GM18520 (cell line): ENCODE results near the gene WDTC1.

Experiments
- ATAC-seq: cut with Tn5 transposase; IDR thresholded peaks from one replicate; pipeline ENCODE4 v1.9.1; 2021; ENCODE audit not compliant: unreplicated experiment

The WDTC1 gene

DNA sequence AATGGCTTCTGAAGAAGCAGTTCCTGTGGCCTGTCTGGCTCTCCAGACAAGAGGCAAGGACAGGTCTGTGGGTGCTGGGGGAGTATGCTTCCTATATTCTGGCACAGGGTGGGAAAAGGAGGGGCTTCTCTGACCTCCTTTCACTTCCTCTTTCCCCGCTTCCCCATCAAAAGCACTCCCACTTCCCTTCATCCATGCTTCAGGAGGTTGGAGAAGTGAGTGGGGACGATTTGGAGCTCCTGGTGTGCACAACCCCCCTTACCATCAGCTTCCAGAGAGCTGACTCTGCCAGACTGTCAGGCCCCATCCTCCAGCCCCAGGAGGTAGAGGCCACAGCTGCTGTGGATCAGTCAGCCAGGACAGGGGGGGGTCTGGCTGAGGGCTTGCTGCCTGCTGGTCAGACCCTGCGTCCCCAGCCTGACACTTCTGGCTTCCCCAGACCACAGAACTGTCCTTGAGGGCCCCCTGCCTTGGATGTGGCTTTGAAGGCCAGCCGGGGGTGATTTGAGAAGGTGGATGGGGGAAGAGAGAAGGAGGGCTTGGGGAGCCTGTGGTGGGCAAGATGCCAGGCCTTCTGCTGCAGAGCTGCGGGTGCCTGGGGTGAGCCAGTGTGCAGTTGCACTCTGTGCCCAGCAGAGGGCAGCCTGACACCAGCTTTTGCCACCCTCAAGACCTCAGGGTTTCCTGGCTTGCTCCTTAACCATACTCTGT lies 66.1 kb downstream of the WDTC1 start:
- ATAC-seq = no peak

- ATAC-seq = no peak
Observed at GRCh38 chr1:27301052-27301422, 66.6 kb downstream of the WDTC1 start.

DNA sequence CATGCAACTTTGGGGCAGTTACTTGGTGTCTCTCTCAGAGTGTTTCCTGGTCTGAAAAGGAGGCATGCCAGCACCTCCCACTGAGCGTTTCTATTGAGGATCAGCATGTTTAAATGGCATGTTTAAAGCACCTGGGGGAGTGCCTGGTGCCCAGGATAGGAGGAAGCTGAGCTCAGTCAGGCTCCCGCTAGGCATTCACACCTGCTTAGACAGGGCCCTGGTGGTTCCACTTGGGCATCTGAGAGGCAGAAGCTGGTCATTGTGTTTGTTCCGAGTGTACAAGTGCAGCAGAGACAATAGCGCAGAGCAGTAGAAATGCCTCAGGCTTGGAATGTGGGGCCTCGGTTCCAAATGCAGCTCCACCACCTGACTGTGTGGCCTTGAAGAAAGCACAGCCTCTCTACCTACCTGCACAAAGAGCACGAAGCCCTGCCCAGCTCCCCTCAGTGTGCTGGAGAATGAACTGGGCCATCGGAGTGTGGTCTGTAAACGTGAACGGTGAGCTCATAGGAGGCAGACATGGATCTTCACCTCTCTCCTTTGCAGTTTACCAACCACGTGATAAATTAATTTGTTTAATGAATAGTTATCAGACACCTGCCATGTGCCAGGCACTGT lies 67.3 kb downstream of the WDTC1 start:
- ATAC-seq = no peak

DNA sequence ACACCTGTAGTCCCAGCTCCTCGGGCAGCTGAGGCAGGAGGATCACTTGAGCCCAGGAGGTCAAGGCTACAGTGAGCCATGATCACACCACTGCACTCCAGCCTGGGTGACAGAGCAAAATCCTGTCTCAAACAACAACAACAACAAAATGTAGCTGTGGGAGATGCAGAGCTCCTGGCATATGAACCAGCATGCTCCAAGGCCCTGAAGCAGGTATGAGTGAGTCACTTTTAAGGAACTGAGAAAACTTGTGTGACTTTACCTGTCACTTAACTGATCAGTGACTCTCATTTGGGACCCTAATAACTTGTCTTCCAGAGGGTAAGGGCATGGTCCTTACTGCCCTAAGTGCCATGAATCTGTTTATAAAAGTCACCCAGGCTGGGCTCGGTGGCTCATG lies 68.2 kb downstream of the WDTC1 start:
- ATAC-seq = no peak

GRCh38 chr1:27303509-27303908 lies 69.1 kb downstream of the WDTC1 start:
- no peak for ATAC-seq

GRCh38 chr1:27306071-27306470 lies 71.6 kb downstream of the WDTC1 start:
- ATAC-seq = no peak

DNA sequence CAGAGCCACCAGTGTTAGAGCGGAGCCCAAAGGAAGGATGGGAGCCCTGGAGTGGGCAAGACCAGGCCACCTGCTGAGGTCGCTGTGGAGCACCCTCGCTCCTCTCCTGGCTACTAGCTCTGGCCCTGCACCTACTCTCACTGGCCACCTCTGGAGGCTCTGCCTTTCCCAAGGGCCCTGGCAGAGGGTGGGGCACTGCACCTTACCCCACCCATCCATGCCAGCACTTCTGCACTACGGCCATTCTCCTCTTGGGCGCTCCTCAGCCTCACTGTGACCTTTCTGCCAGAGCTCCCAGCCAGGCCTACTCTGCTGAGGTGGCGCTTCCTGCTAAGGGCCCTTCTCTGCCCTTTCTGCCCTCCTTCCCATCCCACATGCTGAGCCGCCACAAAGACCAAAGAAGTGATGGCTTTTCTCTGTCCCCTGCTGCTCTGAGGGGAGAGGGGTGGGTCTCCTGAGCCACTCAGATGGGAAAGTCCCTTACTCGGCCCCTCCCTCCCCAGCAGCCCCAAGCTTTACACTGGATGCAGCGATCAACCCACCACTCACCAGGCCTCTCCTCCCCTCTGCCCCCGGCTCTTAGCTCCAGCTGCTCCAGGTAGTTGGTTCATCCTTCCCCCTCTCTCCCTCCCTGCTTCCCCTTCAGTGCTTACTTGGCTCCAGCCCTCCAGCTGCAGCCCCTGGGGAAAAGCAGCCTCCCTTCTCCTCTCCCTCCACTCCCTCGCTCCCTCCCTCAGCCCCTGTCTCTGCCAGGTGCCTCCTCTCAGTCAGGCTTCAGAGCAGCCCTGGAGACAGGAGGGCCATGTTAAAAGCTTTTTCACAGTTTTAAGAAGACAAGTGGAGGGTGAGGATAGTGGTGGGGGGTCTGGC lies 72.7 kb downstream of the WDTC1 start:
- ATAC-seq = no peak

DNA sequence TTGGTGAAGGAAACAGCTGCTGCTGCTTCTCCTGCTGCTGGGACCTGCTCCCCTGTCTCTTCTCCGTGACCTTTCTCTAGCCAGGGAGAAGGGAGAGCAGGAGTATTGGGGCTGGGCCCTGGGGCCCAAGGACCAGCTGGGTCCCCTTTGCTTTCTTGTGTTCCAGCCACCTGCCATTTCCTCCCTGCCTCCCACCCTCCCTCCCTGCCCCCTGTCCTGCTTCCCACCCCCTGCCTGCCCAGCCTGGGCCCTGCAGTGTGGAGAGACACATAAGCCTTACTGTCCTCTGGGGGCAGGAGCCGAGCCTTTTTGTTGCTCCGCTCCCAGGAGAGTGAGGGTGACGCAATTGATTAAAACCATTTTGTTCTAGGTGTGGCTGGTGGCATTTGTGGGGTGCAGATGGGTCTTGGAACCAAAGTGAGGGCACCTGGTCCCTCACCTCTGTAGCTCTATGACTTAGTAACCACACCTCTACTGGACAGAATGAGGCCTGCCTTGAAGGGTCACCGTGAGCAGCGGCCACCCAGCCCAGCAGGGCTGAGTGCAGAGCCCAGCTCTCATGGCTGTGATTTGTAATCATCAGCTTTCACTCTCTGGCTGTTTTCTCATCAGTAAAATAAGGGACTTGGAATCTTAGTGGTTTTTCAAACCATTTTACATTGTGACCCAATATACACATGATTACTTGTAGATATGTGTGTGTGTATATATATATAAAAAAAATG lies 73.6 kb downstream of the WDTC1 start:
- ATAC-seq = no peak

GRCh38 chr1:27314169-27314568 lies 79.7 kb downstream of the WDTC1 start:
- ATAC-seq = no peak

DNA sequence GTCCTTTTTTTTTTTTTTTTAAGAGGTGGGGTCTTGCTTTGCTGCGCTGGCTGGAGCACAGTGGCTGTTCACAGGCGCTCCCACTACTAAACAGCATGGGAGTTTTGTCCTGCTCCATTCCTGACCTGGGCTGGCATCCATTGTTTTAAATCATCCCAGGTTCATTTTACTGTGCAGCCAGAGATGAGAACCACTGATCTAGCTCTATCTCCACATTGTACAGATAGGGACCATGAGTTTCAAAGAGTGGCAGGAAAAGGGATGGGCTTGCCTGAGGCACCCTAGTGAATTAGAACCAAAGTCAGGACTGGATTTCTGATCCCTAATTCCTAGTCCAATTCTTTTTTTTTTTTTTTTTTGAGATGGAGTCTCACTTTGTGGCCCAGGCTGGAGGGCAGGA lies 80.3 kb downstream of the WDTC1 start:
- ATAC-seq = no peak

- no peak for ATAC-seq
Observed at GRCh38 chr1:27316860-27317259, 82.4 kb downstream of the WDTC1 start.

- ATAC-seq = no peak
Observed at GRCh38 chr1:27318136-27318535, 83.7 kb downstream of the WDTC1 start.

DNA sequence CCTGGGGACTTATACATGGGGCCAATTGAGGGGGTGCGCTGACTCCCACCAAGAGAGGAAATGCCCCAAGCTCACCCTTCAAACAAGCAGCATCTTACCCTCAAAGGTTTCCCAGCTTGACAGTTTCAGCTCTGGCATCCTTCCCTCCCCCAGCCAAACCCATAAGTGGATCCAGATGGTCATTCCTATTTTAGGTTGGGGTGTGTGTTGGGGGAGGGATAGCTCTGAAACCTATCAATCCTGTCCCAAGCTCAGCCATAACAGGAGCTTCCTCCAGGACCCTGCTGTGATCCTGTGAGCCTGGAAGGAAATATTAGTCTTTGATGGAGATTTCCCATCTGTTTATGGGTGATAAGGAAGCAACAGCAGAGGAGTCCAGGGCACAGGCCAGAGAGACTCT lies 84.2 kb downstream of the WDTC1 start:
- no peak for ATAC-seq

DNA sequence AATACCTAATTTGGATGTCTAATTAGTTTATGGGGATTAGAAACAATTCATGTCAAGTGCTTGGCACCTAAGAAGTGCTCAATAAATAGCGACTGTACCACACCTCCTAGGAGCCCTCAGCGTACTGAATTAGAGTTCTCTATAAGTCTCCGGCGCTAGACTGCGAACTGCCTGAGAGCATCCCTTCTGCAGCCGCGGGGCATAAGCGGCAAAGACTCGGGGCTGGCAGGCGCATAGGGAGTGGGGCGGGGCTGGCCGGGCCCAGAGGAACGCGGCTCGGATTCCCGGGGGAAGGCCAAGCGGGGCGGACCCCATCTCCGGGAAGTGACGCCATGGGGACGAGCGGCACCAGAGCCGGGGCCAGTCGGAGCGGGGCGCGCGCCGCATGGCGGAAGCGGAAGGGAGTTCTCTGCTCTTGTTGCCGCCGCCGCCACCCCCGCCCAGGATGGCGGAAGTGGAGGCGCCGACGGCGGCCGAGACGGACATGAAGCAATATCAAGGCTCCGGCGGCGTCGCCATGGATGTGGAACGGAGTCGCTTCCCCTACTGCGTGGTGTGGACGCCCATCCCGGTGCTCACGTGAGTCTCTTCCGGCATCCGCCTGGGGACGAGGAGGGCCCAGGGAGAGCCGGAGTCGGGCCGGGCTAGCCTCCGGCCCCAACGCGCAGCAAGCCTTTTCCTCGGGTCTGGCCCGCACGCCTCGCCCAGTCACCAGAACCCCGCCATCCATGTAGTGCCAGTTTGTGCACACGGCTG lies 87.6 kb downstream of the WDTC1 start, which contains the start of gene TMEM222:
TSS of gene TMEM222 (plus strand) at position 351 of the 756 bp plus-strand sequence. CDS start at position 386, 35 bp downstream.
- peak; percentile 92 for ATAC-seq

DNA sequence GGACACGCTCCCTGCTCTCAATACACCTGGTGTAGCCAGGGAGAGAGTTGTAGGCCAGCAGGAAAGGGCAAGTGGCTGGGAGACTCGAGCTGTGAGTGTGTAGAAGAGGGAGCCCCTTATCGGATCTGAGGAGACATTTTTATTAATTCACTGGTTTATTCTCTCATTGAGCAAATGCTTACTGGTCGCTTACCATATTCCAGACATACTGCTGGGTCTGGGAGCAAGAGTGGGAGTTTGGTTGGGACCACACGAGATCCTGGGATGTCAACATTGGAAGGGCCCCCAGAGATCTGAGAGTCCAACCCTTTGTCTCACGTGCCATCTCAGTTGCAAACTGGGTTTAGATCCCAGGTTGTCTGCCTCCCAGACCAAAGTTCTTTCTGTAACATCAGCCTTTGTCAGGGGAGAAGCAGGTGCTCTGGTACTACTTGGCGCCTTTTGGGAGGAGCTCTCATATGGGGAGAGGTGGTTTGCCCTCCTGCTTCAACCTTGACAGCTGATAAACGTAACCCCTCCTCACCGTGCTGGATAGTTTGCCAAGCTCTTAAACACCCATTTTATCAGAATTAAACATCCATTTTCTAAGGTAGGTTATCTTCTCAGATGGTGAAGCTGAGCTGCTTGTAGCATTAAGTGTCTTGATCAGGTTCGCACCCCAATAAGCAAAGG lies 88.3 kb downstream of the WDTC1 start:
- no peak for ATAC-seq

GRCh38 chr1:27325286-27325685 lies 90.9 kb downstream of the WDTC1 start:
- no peak for ATAC-seq

DNA sequence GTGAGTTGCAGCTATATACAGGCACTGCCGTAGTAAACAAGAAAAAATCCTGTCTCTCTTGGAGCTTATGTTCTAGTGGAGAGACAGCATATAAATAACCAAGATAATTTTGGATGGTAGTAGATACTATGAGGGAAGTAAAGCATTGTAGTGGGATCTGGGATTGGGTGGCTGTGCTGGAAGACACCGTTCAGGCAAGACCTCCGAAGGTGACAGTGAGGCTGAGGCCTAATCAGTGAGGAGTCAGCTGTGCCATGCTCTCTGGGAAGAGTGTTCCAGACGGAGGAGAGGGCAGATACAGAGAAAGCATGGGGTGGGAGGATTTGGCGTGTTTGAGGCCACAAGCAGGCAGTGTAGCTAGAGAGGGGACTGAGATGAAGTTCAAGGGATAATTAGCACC lies 93.5 kb downstream of the WDTC1 start:
- no peak for ATAC-seq

GRCh38 chr1:27330786-27331185 lies 96.4 kb downstream of the WDTC1 start:
- ATAC-seq = no peak

DNA sequence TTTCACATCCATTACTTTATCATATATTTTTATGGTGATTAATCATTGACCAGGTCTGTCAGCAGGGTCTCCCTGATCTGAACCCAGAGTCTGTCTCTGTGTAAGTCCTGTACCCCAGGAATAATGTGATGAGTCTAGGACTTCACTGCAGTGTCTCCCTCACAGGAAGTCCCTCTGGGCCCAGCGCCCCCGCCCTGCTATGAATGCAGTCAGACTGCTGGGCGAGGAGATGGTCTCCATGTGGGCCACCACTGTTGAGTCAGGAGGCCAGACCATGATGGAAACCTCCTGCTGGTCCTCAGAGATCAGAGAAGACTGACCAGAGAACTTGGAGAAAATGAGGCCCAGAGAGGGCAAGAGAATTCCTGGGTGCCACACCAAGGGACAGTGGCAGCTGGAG lies 97.0 kb downstream of the WDTC1 start:
- ATAC-seq = no peak

DNA sequence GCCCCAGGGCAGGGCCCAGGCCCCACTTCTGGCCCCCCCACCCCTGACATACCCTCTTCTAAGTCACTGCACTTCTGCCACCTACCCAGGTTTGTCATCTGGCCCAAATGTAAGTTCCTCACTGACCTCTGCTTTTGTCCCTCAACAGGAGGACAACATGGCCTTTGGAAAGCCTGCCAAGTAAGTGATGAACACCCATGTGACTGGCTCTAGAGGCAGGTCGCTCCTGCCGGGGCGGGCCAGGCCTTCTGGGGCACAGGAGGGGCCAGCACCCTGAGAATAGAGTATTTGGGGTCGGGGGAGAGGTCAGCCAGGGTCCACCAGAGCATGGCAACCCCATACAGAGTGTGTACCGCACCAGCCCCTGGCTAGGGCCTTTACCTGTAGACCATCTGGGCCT lies 97.5 kb downstream of the WDTC1 start:
- no peak for ATAC-seq
